Stimulated activated effector memory CD8-positive, alpha-beta T cell treated with anti-CD3 and anti-CD28 coated beads, Interleukin-12 subunit alpha, Interleukin-12 subunit beta, amount 100 ng/mL, for 72 hours (primary cell): Measurements from ENCODE around the gene BABAM2.

ENCODE experiments used
- ATAC-seq: fragments of 150-1000 bp; cut with Tn5 transposase; 2 replicates; pipeline ENCODE4 v1.10.0; 2021
- DNase-seq, 2 donors: peaks; one replicate each; pipeline ENCODE4 v3.0.0; 2021 to 2022; ENCODE audit warnings: low spot score in 2 of 2
- H3K27ac Mint-ChIP-seq: one replicate; pipeline ENCODE4 v1.8.0; 2022; ENCODE audit warnings: mild to moderate bottlenecking, mixed read lengths
- H3K36me3 Mint-ChIP-seq: one replicate; pipeline ENCODE4 v1.8.0; 2022; ENCODE audit warnings: mild to moderate bottlenecking, mixed read lengths
- H3K4me1 Mint-ChIP-seq: one replicate; pipeline ENCODE4 v1.8.0; 2022; ENCODE audit warnings: mixed read lengths
- H3K4me3 Mint-ChIP-seq: one replicate; pipeline ENCODE4 v1.8.0; 2022; ENCODE audit warnings: mild to moderate bottlenecking, mixed read lengths
- H3K9me3 Mint-ChIP-seq: one replicate; pipeline ENCODE4 v1.8.0; 2022; ENCODE audit warnings: mixed read lengths

Gene BABAM2

DNA sequence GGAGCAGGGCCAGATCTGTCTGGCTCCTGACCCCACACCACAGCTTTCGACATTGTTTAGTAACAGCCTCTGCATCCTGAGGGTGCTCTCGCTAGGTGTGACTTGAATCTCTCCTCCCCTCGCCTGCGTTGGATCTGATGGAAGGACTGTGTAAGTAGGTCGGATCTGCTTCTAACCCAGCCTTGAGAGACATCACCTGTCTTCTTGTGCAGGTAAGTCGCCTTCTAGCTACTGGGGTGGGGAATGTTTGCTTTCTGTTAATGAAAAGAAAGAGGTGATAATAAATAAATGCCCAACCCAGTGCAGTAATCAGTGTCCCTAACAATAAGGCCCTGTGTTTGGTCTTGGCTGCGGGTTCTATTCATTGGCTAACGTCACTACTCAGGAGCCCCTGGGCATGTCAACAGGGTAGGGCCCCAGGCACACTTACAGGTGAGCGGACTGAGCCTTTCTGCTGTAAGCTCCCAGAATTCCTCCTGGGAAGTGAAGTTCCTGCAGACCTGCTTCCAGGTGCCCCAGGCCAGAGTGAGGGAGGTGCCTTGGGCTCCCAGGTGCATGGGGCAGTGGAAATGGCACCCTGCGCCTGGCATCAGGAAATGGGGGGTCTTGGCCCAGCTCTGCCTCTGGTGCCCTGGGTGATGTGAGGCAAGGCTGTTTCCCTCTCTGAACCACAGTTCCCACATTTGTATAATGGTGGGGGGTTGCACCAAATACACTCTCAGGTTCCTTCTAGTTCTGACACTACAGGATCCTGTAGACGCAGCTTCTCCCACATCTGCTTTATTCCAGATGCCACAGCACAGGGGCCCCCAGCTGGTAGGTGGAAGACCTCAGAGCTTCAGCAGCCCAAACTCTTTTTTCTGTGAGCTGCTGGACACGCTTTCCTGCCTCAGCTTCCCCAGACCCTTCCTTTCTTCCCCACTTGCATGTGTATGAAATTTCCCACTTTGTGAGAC is 491.0 kb downstream of the BABAM2 start:
- Mint-ChIP-seq H3K4me3 (no peak overlapping the region), H3K9me3 (no peaks in the 10 kb centered on the region), H3K36me3 (no peaks in the 10 kb centered on the region), H3K4me1 (peaks cover 43% of the 10 kb centered on the region), H3K27ac (peak overlapping the region; percentile 85)
- ATAC-seq (no peak), DNase-seq (no peak)

DNA sequence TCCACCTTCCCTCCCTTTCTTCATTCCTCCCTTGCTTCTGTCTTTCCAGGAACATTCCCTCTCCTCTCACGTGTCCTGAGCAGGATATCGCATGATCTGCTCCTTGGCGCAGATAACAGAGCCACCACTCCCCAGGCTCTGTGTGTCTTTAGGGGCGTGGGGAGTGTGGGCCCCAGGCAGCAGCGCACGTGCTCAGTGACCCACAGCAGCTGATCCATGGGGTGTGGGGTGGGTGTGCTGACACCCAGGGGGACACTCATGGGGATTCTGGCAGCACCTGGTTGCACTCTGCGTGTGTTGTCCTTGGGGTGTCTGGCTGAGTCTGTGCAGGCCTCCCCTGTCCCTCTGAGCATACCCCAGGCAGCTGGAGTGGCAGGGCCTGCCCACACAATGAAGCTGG is 492.2 kb downstream of the BABAM2 start:
- no peak overlapping the region for H3K4me3 Mint-ChIP-seq

DNA sequence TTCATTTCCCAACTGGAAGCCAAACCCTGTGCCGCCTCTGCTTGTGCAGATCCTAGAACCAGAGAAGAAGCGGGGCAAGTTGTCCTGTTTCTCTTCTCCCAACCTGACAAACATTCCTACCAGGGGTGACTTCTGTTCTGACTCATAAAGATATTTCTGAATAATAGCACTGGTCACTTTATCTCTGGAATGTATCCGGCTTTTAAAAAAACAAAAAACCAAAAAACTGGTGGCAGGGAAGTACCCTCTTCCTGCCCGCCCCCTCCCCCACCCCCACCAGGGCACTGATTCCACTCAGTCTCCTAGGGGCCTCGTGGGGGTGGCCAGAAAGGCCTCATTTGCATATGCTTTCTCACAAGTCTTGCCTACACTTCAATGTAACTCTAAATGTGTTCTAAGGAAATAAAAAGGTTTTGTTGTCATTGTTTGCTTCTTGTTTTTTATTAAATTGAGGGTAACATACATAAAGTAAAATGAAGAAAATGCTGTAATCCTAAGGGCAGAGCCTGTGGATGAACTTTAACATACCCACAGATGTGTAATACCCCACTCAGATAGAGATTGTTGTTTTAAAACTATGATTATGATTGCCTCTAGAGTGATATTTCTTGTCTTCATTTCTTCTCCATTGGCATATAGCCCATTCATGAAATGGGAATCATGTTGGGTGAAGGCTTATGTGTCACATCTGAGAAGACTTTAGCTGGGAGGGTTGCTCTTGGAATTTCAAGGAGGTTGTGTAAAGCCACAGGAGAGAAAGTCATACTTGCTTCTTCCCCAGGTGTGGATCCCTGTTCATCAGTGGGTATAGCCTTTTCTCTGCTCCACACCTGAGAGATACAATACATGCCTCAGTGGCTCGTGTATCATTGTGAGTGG is 496.8 kb downstream of the BABAM2 start:
- Mint-ChIP-seq H3K27ac (peak overlapping the region; percentile 60), H3K36me3 (no peaks in the 10 kb centered on the region), H3K9me3 (no peaks in the 10 kb centered on the region), H3K4me1 (peaks cover 48% of the 10 kb centered on the region), H3K4me3 (no peak overlapping the region)
- DNase-seq = no peak
- ATAC-seq = no peak

More for the DNA sequence above, 492.2 kb downstream of the BABAM2 start:
- no peak for DNase-seq
- no peaks in the 10 kb centered on the region for H3K36me3 Mint-ChIP-seq
- H3K9me3 Mint-ChIP-seq = no peaks in the 10 kb centered on the region
- no peak for ATAC-seq
- H3K27ac Mint-ChIP-seq = peak overlapping the region; percentile 80
- H3K4me1 Mint-ChIP-seq = peaks cover 45% of the 10 kb centered on the region
